ENCODE results near the gene PARP14. TPM values are rescaled to one million over a fixed set of nuclear protein-coding genes. Genes with fewer than 3 reads are reported as not detected.
"Not testable (repeated sequence)": the region's sequence is repeated elsewhere in the genome, so short reads cannot be mapped to it uniquely, and the experiment has no call there.

PARP14 gene
- total and polyA plus RNA-seq, 2 experiments from 2014 or later = 8.5 to 33.1 TPM

- Histone ChIP-seq H3K36me3 (replicated peaks; ENCODE audit: insufficient read depth, low read depth) (no peaks in the 10 kb centered on the region), H3K9me3 (ENCODE audit: low read depth) (no peaks in the 10 kb centered on the region), H3K9me2 (replicated peaks; ENCODE audit: insufficient read depth) (no peaks in the 10 kb centered on the region), H3K27ac (no peak overlapping the region), H4K20me1 (ENCODE audit: insufficient read depth, poor library complexity, severe bottlenecking) (no peaks in the 10 kb centered on the region), H3K79me2 (no peaks in the 10 kb centered on the region), H2AFZ (no peak overlapping the region), H3K4me1 (ENCODE audit: insufficient read depth) (no peaks in the 10 kb centered on the region), H3K27me3 (no peaks in the 10 kb centered on the region), H3K4me2 (no peak overlapping the region), H3K4me3 (no peak overlapping the region)
- DNase-seq (ENCODE audit: low spot score) = no peak
- TF ChIP-seq EZH2phosphoT487 (IDR thresholded peaks at IDR 0.05; ENCODE audit: low read depth, severe bottlenecking, unreplicated experiment) = no peak
- TF ChIP-seq, protein P1, sequence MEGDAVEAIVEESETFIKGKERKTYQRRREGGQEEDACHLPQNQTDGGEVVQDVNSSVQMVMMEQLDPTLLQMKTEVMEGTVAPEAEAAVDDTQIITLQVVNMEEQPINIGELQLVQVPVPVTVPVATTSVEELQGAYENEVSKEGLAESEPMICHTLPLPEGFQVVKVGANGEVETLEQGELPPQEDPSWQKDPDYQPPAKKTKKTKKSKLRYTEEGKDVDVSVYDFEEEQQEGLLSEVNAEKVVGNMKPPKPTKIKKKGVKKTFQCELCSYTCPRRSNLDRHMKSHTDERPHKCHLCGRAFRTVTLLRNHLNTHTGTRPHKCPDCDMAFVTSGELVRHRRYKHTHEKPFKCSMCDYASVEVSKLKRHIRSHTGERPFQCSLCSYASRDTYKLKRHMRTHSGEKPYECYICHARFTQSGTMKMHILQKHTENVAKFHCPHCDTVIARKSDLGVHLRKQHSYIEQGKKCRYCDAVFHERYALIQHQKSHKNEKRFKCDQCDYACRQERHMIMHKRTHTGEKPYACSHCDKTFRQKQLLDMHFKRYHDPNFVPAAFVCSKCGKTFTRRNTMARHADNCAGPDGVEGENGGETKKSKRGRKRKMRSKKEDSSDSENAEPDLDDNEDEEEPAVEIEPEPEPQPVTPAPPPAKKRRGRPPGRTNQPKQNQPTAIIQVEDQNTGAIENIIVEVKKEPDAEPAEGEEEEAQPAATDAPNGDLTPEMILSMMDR (IDR thresholded peaks at IDR 0.05; ENCODE audit: poor library complexity) = no peak
- no peak for TF ChIP-seq EZH2 (IDR thresholded peaks at IDR 0.05; ENCODE audit: borderline replicate concordance)
Observed at GRCh38 chr3:122640437-122640999, 40.1 kb upstream of the PARP14 start.

- Histone ChIP-seq H3K27me3 (no peaks in the 10 kb centered on the region), H3K4me1 (ENCODE audit: insufficient read depth) (no peaks in the 10 kb centered on the region), H2AFZ (no peak overlapping the region), H3K9me3 (ENCODE audit: low read depth) (no peaks in the 10 kb centered on the region), H3K4me3 (no peak overlapping the region), H3K79me2 (no peaks in the 10 kb centered on the region), H3K27ac (no peak overlapping the region), H3K36me3 (replicated peaks; ENCODE audit: insufficient read depth, low read depth) (no peaks in the 10 kb centered on the region), H4K20me1 (ENCODE audit: insufficient read depth, poor library complexity, severe bottlenecking) (no peaks in the 10 kb centered on the region), H3K9me2 (replicated peaks; ENCODE audit: insufficient read depth) (no peaks in the 10 kb centered on the region), H3K4me2 (no peak overlapping the region)
- no peak for DNase-seq (ENCODE audit: low spot score)
- TF ChIP-seq EZH2phosphoT487 (IDR thresholded peaks at IDR 0.05; ENCODE audit: low read depth, severe bottlenecking, unreplicated experiment) (no peak), EZH2 (IDR thresholded peaks at IDR 0.05; ENCODE audit: borderline replicate concordance) (no peak)
- TF ChIP-seq, protein P1 (IDR thresholded peaks at IDR 0.05; ENCODE audit: poor library complexity) = no peak
- 85% methylated on average over 2 of the region's 2 CpGs for WGBS (ENCODE audit: low lambda C conversion rate, missing lambda C conversion rate)
Observed at GRCh38 chr3:122642935-122643334, 37.7 kb upstream of the PARP14 start.

DNA sequence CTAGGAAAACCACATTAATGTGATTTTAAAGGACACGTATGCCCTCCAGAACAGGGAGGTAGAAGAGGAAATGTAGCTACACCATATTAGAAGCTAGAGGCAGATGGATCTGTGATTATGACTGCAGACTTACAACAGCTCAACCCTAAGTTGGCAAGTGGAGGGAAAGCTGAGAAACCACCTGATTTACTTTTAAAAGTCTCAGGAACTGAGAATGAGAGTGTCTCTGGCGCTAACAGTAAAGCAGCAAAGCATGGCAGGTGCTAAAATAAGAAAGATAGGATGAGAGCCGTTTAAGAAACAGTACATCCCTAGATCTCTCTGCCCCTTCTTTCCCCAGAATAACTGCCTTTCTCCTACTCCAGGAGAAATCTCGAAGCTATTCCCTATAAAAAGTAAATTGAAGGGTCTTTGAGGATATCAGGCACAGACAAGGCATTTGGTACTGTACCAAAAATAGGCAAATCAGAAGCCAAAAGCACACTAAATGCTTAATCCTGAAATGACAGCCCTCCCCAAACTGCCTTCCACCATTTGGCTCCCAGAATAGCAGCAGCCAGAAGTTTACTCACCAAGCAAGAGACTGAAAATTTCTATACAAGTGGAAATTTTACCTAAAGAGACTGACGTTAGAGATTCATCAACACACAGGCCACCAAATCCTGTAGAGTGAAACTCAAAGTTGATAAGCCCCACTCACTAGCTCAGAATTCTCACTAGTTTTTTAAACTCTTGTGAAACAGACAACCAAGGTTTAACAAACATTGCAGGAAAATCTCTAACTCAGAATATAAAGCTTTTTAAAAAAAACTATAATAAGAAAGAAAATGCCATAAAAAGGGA lies 34.3 kb upstream of the PARP14 start:
- no peaks in the 10 kb centered on the region for H3K27me3 ChIP-seq
- H3K4me2 ChIP-seq = peak overlapping the region; percentile 8
- no peaks in the 10 kb centered on the region for H4K20me1 ChIP-seq (ENCODE audit: insufficient read depth, poor library complexity, severe bottlenecking)
- H2AFZ ChIP-seq = peak overlapping the region; percentile 8
- H3K27ac ChIP-seq = no peak overlapping the region
- no peaks in the 10 kb centered on the region for H3K36me3 ChIP-seq (replicated peaks; ENCODE audit: insufficient read depth, low read depth)
- no peaks in the 10 kb centered on the region for H3K4me1 ChIP-seq (ENCODE audit: insufficient read depth)
- TF ChIP-seq EZH2phosphoT487 (IDR thresholded peaks at IDR 0.05; ENCODE audit: low read depth, severe bottlenecking, unreplicated experiment) = no peak
- TF ChIP-seq, protein P1 (IDR thresholded peaks at IDR 0.05; ENCODE audit: poor library complexity) = no peak
- DNase-seq (ENCODE audit: low spot score) = no peak
- no peaks in the 10 kb centered on the region for H3K79me2 ChIP-seq
- no peaks in the 10 kb centered on the region for H3K9me2 ChIP-seq (replicated peaks; ENCODE audit: insufficient read depth)
- no peaks in the 10 kb centered on the region for H3K9me3 ChIP-seq (ENCODE audit: low read depth)
- H3K4me3 ChIP-seq = no peak overlapping the region
- 80% methylated on average over 5 of the region's 5 CpGs for WGBS (ENCODE audit: low lambda C conversion rate, missing lambda C conversion rate)

GRCh38 chr3:122651233-122651907 lies 29.3 kb upstream of the PARP14 start:
- H3K79me2 ChIP-seq; H3K36me3 ChIP-seq (replicated peaks; ENCODE audit: insufficient read depth, low read depth); H3K9me2 ChIP-seq (replicated peaks; ENCODE audit: insufficient read depth); H4K20me1 ChIP-seq (ENCODE audit: insufficient read depth, poor library complexity, severe bottlenecking); H3K4me3 ChIP-seq; DNase-seq (ENCODE audit: low spot score); H3K9me3 ChIP-seq (ENCODE audit: low read depth); H3K4me1 ChIP-seq (ENCODE audit: insufficient read depth); H3K27me3 ChIP-seq; H2AFZ ChIP-seq: not testable (repeated sequence)
- WGBS (ENCODE audit: low lambda C conversion rate, missing lambda C conversion rate) = 66% methylated on average over 11 of the region's 11 CpGs
- Histone ChIP-seq H3K27ac (peak overlapping the region; percentile 37), H3K4me2 (peak overlapping the region; percentile 59)

- H3K4me1 ChIP-seq (ENCODE audit: insufficient read depth); H3K79me2 ChIP-seq; H3K4me3 ChIP-seq; H4K20me1 ChIP-seq (ENCODE audit: insufficient read depth, poor library complexity, severe bottlenecking); DNase-seq (ENCODE audit: low spot score); H3K9me3 ChIP-seq (ENCODE audit: low read depth); H3K27ac ChIP-seq; H3K9me2 ChIP-seq (replicated peaks; ENCODE audit: insufficient read depth); H2AFZ ChIP-seq; H3K27me3 ChIP-seq; H3K36me3 ChIP-seq (replicated peaks; ENCODE audit: insufficient read depth, low read depth): not testable (repeated sequence)
- WGBS (ENCODE audit: low lambda C conversion rate, missing lambda C conversion rate) = 62% methylated on average over 6 of the region's 6 CpGs
- H3K4me2 ChIP-seq = peak overlapping the region; percentile 59
Observed at GRCh38 chr3:122651962-122652361, 28.7 kb upstream of the PARP14 start.

- not testable (repeated sequence) for H2AFZ ChIP-seq; H3K9me2 ChIP-seq (replicated peaks; ENCODE audit: insufficient read depth); H3K79me2 ChIP-seq; H4K20me1 ChIP-seq (ENCODE audit: insufficient read depth, poor library complexity, severe bottlenecking); H3K4me1 ChIP-seq (ENCODE audit: insufficient read depth); H3K27ac ChIP-seq; H3K27me3 ChIP-seq; H3K9me3 ChIP-seq (ENCODE audit: low read depth); DNase-seq (ENCODE audit: low spot score); H3K36me3 ChIP-seq (replicated peaks; ENCODE audit: insufficient read depth, low read depth); H3K4me2 ChIP-seq; H3K4me3 ChIP-seq
- 94% methylated on average over 4 of the region's 4 CpGs for WGBS (ENCODE audit: low lambda C conversion rate, missing lambda C conversion rate)
Observed at GRCh38 chr3:122658336-122658735, 22.3 kb upstream of the PARP14 start.

All from hepatocyte (in vitro differentiated cells).